Keratinocyte (primary cell): ENCODE measurements around the gene DCPS. TPM values are rescaled to one million over a fixed set of nuclear protein-coding genes. Genes with fewer than 3 reads are reported as not detected.
"Not testable (repeated sequence)": the region's sequence is repeated elsewhere in the genome, so short reads cannot be mapped to it uniquely, and the experiment has no call there.

ENCODE experiments used
- DNase-seq: peaks from one replicate; pipeline ENCODE4 v3.0.0-alpha.2; 2011; ENCODE audit warnings: low read depth, missing footprints, low spot score
- FAIRE-seq: peaks from 2 replicates; lab custom pipeline; 2011; peaks lifted over from hg19 to GRCh38; lab: Jason Lieb, UNC
- H2AFZ ChIP-seq: 2 replicates; pipeline ENCODE4 v1.6.0; 2012; ENCODE audit warnings: low read length, control low read depth, inconsistent platforms; ENCODE audit not compliant: control insufficient read depth
- H3K27ac ChIP-seq: 2 replicates; pipeline ENCODE4 v1.5.1; 2011; ENCODE audit warnings: low read length; ENCODE audit not compliant: control insufficient read depth, insufficient read depth
- H3K27me3 ChIP-seq: 3 replicates; pipeline ENCODE4 v1.6.0; 2011; ENCODE audit warnings: low read length; ENCODE audit not compliant: control insufficient read depth, insufficient read depth; ENCODE audit errors: extremely low read depth
- H3K36me3 ChIP-seq, 2 experiments: 2 replicates in 1 of 2; 3 replicates in 1 of 2; pipeline ENCODE4 v1.5.1; 2011; ENCODE audit warnings: low read length in 2 of 2, mild to moderate bottlenecking in 1 of 2; ENCODE audit not compliant: control insufficient read depth in 2 of 2, insufficient read depth in 2 of 2; ENCODE audit errors: extremely low read depth in 1 of 2
- H3K4me1 ChIP-seq: 3 replicates; pipeline ENCODE4 v1.5.1; 2011; ENCODE audit warnings: low read length; ENCODE audit not compliant: control insufficient read depth, insufficient read depth; ENCODE audit errors: extremely low read depth
- H3K4me2 ChIP-seq: 3 replicates; pipeline ENCODE4 v1.6.0; 2011; ENCODE audit warnings: low read depth, low read length; ENCODE audit not compliant: control insufficient read depth, insufficient read depth; ENCODE audit errors: extremely low read depth
- H3K4me3 ChIP-seq, 3 experiments: fragments of 200-600 bp in 1 of 3; sonication (generic) in 1 of 3; 2 replicates in 2 of 3; 3 replicates in 1 of 3; pipeline ENCODE4 v1.5.1; 2011 to 2016; ENCODE audit warnings: low read length in 3 of 3, mild to moderate bottlenecking in 3 of 3, control low read depth in 2 of 3, inconsistent platforms in 1 of 3, low read depth in 1 of 3, mixed read lengths in 1 of 3, mixed run types in 1 of 3, moderate library complexity in 1 of 3; ENCODE audit not compliant: control insufficient read depth in 2 of 3, insufficient read depth in 2 of 3; ENCODE audit errors: extremely low read depth in 1 of 3
- H3K79me2 ChIP-seq: 2 replicates; pipeline ENCODE4 v1.6.0; 2012; ENCODE audit warnings: low read length; ENCODE audit not compliant: control insufficient read depth, insufficient read depth
- H3K9ac ChIP-seq: 3 replicates; pipeline ENCODE4 v1.6.0; 2011; ENCODE audit warnings: low read length; ENCODE audit not compliant: control insufficient read depth, insufficient read depth; ENCODE audit errors: extremely low read depth
- H3K9me1 ChIP-seq: 3 replicates; pipeline ENCODE4 v1.6.0; 2011; ENCODE audit warnings: low read length; ENCODE audit not compliant: control insufficient read depth, insufficient read depth; ENCODE audit errors: extremely low read depth
- H3K9me3 ChIP-seq: 2 replicates; pipeline ENCODE4 v1.5.1; 2012; ENCODE audit warnings: low read depth, low read length; ENCODE audit not compliant: control insufficient read depth
- H4K20me1 ChIP-seq: 3 replicates; pipeline ENCODE4 v1.6.0; 2011; ENCODE audit warnings: low read length; ENCODE audit not compliant: control insufficient read depth, insufficient read depth; ENCODE audit errors: extremely low read depth
- EZH2 ChIP-seq: IDR thresholded peaks from one replicate; pipeline ENCODE4 v1.6.1; 2012; ENCODE audit warnings: inconsistent platforms, mild to moderate bottlenecking, low read length, moderate library complexity
- dilution Hi-C: fragments of 300-500 bp; cut with MboI; formaldehyde crosslinking; loops from one replicate; pipeline ENCODE4 v1.7.0; 2020; ENCODE audit warnings: low sequenced_read_pairs; ENCODE audit not compliant: extremely low pct_ligation_motif_present
- polyA plus RNA-seq, 5 experiments: library from polyadenylated mRNA; depleted of rRNA in 3 of 5; stranded (reverse) in 3 of 5; stranded (forward) in 1 of 5; unstranded in 1 of 5; fragments of >200 nt; gene quantifications; 1 replicate in 1 of 5; 2 replicates in 3 of 5; 3 replicates in 1 of 5; pipeline versions ENCODE4 v1.2.1 to v1.2.3, GENCODE V29; 2011 to 2012; ENCODE audit warnings: missing spikeins in 2 of 5, low read depth in 1 of 5, low replicate concordance in 1 of 5
- TF ChIP-seq, protein P1 (sequence below), 3 experiments: IDR thresholded peaks in 1 of 3; conservative IDR thresholded peaks in 1 of 3; optimal IDR thresholded peaks in 1 of 3; 2 replicates in 2 of 3; 3 replicates in 1 of 3; pipeline versions ENCODE3 to v1.5.1; 2011; ENCODE audit warnings: low read length in 3 of 3, mild to moderate bottlenecking in 3 of 3, moderate library complexity in 2 of 3, control low read depth in 1 of 3, inconsistent platforms in 1 of 3; ENCODE audit not compliant: insufficient read depth in 2 of 3; ENCODE audit errors: extremely low read depth in 1 of 3

Gene DCPS
- polyA plus RNA-seq, 1 donor (not counting 4 experiments of a cell fraction or from before 2014, with no cell fraction given): 31.3 TPM

DNA sequence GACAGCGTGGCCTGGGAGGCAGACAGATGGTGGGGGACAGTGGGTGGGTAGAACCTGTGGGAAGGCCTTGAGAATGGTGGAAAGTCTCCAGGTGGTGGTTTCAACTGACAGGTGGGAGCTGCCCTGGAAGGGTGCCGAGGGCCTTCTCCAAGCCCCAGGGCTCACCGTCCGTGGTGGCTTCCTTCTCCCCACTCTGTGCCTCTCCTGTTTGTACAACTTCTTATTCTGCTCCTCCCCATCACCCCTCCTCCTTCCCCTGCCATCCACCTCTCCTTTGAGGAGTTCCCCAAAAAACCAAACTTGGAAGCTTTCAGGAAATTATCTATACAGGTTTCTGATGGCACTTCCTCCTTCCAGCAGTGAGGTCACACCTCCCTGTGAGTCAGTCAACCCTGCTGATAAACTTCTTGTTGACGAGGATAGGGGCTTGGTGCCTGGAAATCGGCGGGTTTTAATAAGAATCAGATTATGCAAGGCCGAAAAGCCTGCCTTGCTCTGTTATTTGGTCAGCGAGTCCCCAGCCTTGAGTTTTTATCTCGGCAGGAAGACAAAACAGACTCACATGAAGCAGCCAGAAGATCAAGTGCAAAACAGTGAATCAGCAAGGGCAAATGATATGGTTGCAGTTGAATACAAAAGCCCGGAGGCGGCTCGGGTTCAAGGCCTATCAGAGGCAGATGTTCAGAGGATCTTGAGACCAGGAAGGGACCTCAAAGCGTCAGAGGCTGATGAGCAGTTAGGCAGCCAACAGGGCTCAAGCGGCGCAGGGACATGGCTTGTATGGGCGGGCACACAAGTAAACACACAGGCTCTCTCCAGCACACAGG lies 42.1 kb downstream of the DCPS start:
- peaks cover 9 to 13% of the 10 kb centered on the region in 2 experiments for H3K36me3 ChIP-seq
- peaks cover 3% of the 10 kb centered on the region for H3K9me1 ChIP-seq
- no peaks in the 10 kb centered on the region for H3K27me3 ChIP-seq
- no peak overlapping the region for H3K4me3 ChIP-seq
- H3K9me3 ChIP-seq: no peaks in the 10 kb centered on the region
- TF ChIP-seq, protein P1, sequence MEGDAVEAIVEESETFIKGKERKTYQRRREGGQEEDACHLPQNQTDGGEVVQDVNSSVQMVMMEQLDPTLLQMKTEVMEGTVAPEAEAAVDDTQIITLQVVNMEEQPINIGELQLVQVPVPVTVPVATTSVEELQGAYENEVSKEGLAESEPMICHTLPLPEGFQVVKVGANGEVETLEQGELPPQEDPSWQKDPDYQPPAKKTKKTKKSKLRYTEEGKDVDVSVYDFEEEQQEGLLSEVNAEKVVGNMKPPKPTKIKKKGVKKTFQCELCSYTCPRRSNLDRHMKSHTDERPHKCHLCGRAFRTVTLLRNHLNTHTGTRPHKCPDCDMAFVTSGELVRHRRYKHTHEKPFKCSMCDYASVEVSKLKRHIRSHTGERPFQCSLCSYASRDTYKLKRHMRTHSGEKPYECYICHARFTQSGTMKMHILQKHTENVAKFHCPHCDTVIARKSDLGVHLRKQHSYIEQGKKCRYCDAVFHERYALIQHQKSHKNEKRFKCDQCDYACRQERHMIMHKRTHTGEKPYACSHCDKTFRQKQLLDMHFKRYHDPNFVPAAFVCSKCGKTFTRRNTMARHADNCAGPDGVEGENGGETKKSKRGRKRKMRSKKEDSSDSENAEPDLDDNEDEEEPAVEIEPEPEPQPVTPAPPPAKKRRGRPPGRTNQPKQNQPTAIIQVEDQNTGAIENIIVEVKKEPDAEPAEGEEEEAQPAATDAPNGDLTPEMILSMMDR (optimal IDR thresholded peaks at IDR 0.05 in 1 of 3, IDR thresholded peaks at IDR 0.05 in 1 of 3, conservative IDR thresholded peaks at IDR 0.05 in 1 of 3; ENCODE audit: extremely low read depth in 1 of 3, insufficient read depth in 2 of 3, low read length in 3 of 3): no peak
- no peak for TF ChIP-seq EZH2
- H4K20me1 ChIP-seq: no peaks in the 10 kb centered on the region
- H3K9ac ChIP-seq: no peak overlapping the region
- peaks cover 29% of the 10 kb centered on the region for H3K79me2 ChIP-seq
- dilution Hi-C loops: no loop called here
- no peak overlapping the region for H2AFZ ChIP-seq
- H3K4me1 ChIP-seq: peaks cover 27% of the 10 kb centered on the region
- no peak for FAIRE-seq
- peak overlapping the region; percentile 8 for H3K4me2 ChIP-seq
- DNase-seq: no peak
- H3K27ac ChIP-seq: peak overlapping the region; percentile 28

DNA sequence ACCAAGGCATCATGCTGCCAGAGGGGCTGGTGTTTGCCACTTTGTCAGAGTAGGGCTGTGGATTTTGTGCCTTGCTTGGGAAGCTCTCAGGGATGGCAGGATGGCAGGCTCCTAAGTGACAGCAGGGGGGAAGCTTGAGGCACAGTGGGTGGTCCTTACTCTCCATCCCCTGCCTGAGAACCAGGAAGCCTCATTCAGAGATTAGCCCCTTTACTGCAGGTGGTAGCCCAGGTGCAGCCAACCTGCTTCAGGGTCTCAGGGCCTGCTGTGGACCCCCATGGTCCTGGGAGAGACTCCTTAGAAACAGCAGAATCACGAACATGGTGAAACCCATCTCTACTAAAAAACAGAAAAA lies 42.7 kb downstream of the DCPS start:
- H3K4me2 ChIP-seq: no peak overlapping the region
- dilution Hi-C loops: no loop called here
- no peak overlapping the region for H3K9ac ChIP-seq
- H3K4me1 ChIP-seq: peaks cover 21% of the 10 kb centered on the region
- no peaks in the 10 kb centered on the region for H3K9me3 ChIP-seq
- no peak for DNase-seq
- H3K9me1 ChIP-seq: peaks cover 3% of the 10 kb centered on the region
- no peaks in the 10 kb centered on the region for H4K20me1 ChIP-seq
- FAIRE-seq: no peak
- peaks cover 11 to 17% of the 10 kb centered on the region in 2 experiments for H3K36me3 ChIP-seq
- no peak for TF ChIP-seq EZH2
- TF ChIP-seq, protein P1 (optimal IDR thresholded peaks at IDR 0.05 in 1 of 3, IDR thresholded peaks at IDR 0.05 in 1 of 3, conservative IDR thresholded peaks at IDR 0.05 in 1 of 3; ENCODE audit: extremely low read depth in 1 of 3, insufficient read depth in 2 of 3, low read length in 3 of 3): no peak
- H3K79me2 ChIP-seq: peaks cover 35% of the 10 kb centered on the region
- H3K27me3 ChIP-seq: no peaks in the 10 kb centered on the region
- peak overlapping the region; percentile 28 for H3K27ac ChIP-seq
- H3K4me3 ChIP-seq: no peak overlapping the region
- H2AFZ ChIP-seq: no peak overlapping the region

DNA sequence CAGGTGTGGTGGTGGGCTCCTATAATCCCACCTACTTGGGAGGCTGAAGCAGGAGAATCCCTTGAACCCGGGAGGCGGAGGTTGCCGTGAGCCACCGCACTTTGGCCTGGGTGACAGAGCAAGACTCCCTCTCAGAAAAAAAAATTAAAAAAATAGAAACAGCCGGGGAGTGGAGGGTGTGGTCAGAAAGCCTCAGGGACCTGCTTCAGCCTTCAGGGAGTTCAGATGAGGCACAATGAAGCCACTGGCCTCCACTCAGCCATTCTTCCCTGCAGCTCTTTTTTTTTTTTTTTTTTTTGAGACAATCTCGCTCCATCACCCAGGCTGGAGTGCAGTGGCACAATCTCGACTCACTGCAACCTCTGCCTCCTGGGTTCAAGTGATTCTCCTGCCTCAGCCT lies 43.1 kb downstream of the DCPS start:
- dilution Hi-C loops, DNase-seq, FAIRE-seq, H3K9ac ChIP-seq, H4K20me1 ChIP-seq, H3K4me3 ChIP-seq, H3K4me2 ChIP-seq, H3K27me3 ChIP-seq, H3K9me3 ChIP-seq, H3K27ac ChIP-seq, H3K9me1 ChIP-seq, H2AFZ ChIP-seq: not testable (repeated sequence)
- Histone ChIP-seq H3K4me1 (peaks cover 17% of the 10 kb centered on the region), H3K36me3 (peaks cover 11 to 19% of the 10 kb centered on the region in 2 experiments), H3K79me2 (peaks cover 39% of the 10 kb centered on the region)
